Measurements from ENCODE around the gene RIPK4.

GRCh38 chr21:41740604-41741252 lies 26.1 kb downstream of the RIPK4 start:
- no peak for TF ChIP-seq CTCF (optimal IDR thresholded peaks at IDR 0.05 in 1 of 3, IDR thresholded peaks at IDR 0.05 in 1 of 3, conservative IDR thresholded peaks at IDR 0.05 in 1 of 3; ENCODE audit: extremely low read depth in 1 of 3, insufficient read depth in 2 of 3, low read length in 3 of 3)
- TF ChIP-seq EZH2 (IDR thresholded peaks at IDR 0.05; ENCODE audit: low read length), result no peak
